Stomach (tissue), 4 donors: ENCODE data around the gene MSI1.

ENCODE experiments used
- CTCF ChIP-seq, 7 experiments: fragments of 450-650 bp in 4 of 7; fragments of 200-600 bp in 3 of 7; sonication (generic) in 3 of 7; IDR thresholded peaks; one replicate each; pipeline ENCODE4 v1.5.1; 2016 to 2019; ENCODE audit warnings: antibody characterized with exemption in 7 of 7, control low read depth in 2 of 7, mild to moderate bottlenecking in 1 of 7
- EP300 ChIP-seq: sonication (generic); formaldehyde crosslinking; IDR thresholded peaks from one replicate; pipeline ENCODE4 v1.6.1; 2017; ENCODE audit warnings: antibody characterized with exemption
- POLR2A ChIP-seq, 4 donors: fragments of 450-650 bp; IDR thresholded peaks; one replicate each; pipeline ENCODE4 v1.6.1; 2016; ENCODE audit warnings: antibody characterized with exemption in 4 of 4, control low read depth in 2 of 4, mild to moderate bottlenecking in 1 of 4, moderate library complexity in 1 of 4
- POLR2AphosphoS5 ChIP-seq, 3 donors: sonication (generic); formaldehyde crosslinking; IDR thresholded peaks; one replicate each; pipeline ENCODE4 v1.6.1; 2016; ENCODE audit warnings: antibody characterized with exemption in 3 of 3

GRCh38 chr12:120406553-120406952, 37.6 kb upstream of the MSI1 start:
- TF ChIP-seq CTCF (IDR thresholded peaks at IDR 0.05) (no peak), EP300 (no peak), POLR2A (IDR thresholded peaks at IDR 0.05) (no peak), POLR2AphosphoS5 (IDR thresholded peaks at IDR 0.05) (no peak)
